IMR-90 (cell line): ENCODE results near the gene RPS6KA2. TPM values are rescaled to one million over a fixed set of nuclear protein-coding genes. Genes with fewer than 3 reads are reported as not detected.
A peak's percentile ranks its signal among the peaks of the same experiment; 100 is the strongest.

Experiments
- ATAC-seq: fragments of 200-7000 bp; cut with Tn5 transposase; 2 replicates; pipeline ENCODE4 v1.9.1; 2020; ENCODE audit warnings: low read depth, mild to moderate bottlenecking, moderate library complexity
- BruUV-seq: library from RNA; stranded (reverse); fragments of 400-500 nt; replicated peaks from 2 replicates; lab custom pipeline; 2021; lab: Mats Ljungman, UMichigan
- CTCF ChIA-PET: fragments of 300-600 bp; formaldehyde crosslinking; extraction: SDS; loops from one replicate; lab custom pipeline; 2021; ENCODE audit warnings: antibody characterized with exemption; lab: Yijun Ruan, JAX
- POLR2A ChIA-PET: fragments of 300-600 bp; sonication (Branson Sonifier 250); formaldehyde crosslinking; loops from one replicate; lab custom pipeline; 2022; ENCODE audit warnings: antibody characterized with exemption; ENCODE audit not compliant: unreplicated experiment; lab: Charles Lee
- DNase-seq: peaks from one replicate; pipeline ENCODE4 v3.0.0; 2013
- H2AFZ ChIP-seq: replicated peaks from 2 replicates; pipeline ENCODE3; 2013; ENCODE audit warnings: low read length, mild to moderate bottlenecking; ENCODE audit not compliant: poor library complexity
- H2AK5ac ChIP-seq: 2 replicates; pipeline ENCODE4 v1.6.1; 2013; ENCODE audit warnings: low read depth, low read length, inconsistent platforms
- H2AK9ac ChIP-seq: replicated peaks from 2 replicates; pipeline ENCODE3; 2013; ENCODE audit warnings: mild to moderate bottlenecking, low read depth, low read length, moderate library complexity; ENCODE audit not compliant: poor library complexity
- H2BK120ac ChIP-seq: 2 replicates; pipeline ENCODE4 v1.6.1; 2013; ENCODE audit warnings: low read depth, low read length, inconsistent platforms
- H2BK15ac ChIP-seq: 3 replicates; pipeline ENCODE4 v1.6.1; 2013; ENCODE audit warnings: low read depth, low read length, inconsistent platforms
- H2BK20ac ChIP-seq: 2 replicates; pipeline ENCODE4 v1.6.1; 2013; ENCODE audit warnings: low read depth, mild to moderate bottlenecking, inconsistent platforms, low read length, moderate library complexity
- H2BK5ac ChIP-seq: 2 replicates; pipeline ENCODE4 v1.6.1; 2013; ENCODE audit warnings: mild to moderate bottlenecking, low read depth, low read length, inconsistent platforms; ENCODE audit not compliant: poor library complexity, severe bottlenecking
- H3K14ac ChIP-seq: replicated peaks from 2 replicates; pipeline ENCODE4 v1.6.1; 2013; ENCODE audit warnings: low read depth, low read length, inconsistent platforms
- H3K18ac ChIP-seq: 2 replicates; pipeline ENCODE4 v1.6.1; 2013; ENCODE audit warnings: low read depth, low read length, control low read depth
- H3K23ac ChIP-seq: 2 replicates; pipeline ENCODE4 v1.6.1; 2013; ENCODE audit warnings: low read depth, low read length, inconsistent platforms
- H3K27ac ChIP-seq: 2 replicates; pipeline ENCODE4 v1.5.1; 2013; ENCODE audit warnings: mild to moderate bottlenecking, control low read depth, low read length; ENCODE audit not compliant: insufficient read depth
- H3K27me3 ChIP-seq: 2 replicates; pipeline ENCODE4 v1.6.1; 2013; ENCODE audit warnings: low read length; ENCODE audit not compliant: control insufficient read depth, insufficient read depth
- H3K36me3 ChIP-seq: 2 replicates; pipeline ENCODE4 v1.6.1; 2013; ENCODE audit warnings: low read length, mixed read lengths; ENCODE audit not compliant: control insufficient read depth, insufficient read depth
- H3K4ac ChIP-seq: 2 replicates; pipeline ENCODE4 v1.6.1; 2013; ENCODE audit warnings: low read depth, low read length, inconsistent platforms
- H3K4me1 ChIP-seq: 2 replicates; pipeline ENCODE4 v1.6.1; 2013; ENCODE audit warnings: low read length, mixed read lengths; ENCODE audit not compliant: control insufficient read depth, insufficient read depth
- H3K4me2 ChIP-seq: 2 replicates; pipeline ENCODE4 v1.6.1; 2013; ENCODE audit warnings: low read depth, mild to moderate bottlenecking, control low read depth, low read length, moderate library complexity
- H3K4me3 ChIP-seq: 2 replicates; pipeline ENCODE4 v1.5.1; 2013; ENCODE audit warnings: low read depth, mild to moderate bottlenecking, control low read depth, low read length, moderate library complexity; ENCODE audit not compliant: insufficient read depth
- H3K56ac ChIP-seq: 2 replicates; pipeline ENCODE4 v1.6.1; 2013; ENCODE audit warnings: low read length, inconsistent platforms; ENCODE audit not compliant: insufficient read depth; ENCODE audit errors: extremely low read depth
- H3K79me1 ChIP-seq, 2 experiments: 2 replicates each; pipeline ENCODE4 v1.6.1; 2013; ENCODE audit warnings: low read length in 2 of 2, inconsistent platforms in 1 of 2, low read depth in 1 of 2
- H3K9ac ChIP-seq: 2 replicates; pipeline ENCODE4 v1.6.1; 2013; ENCODE audit warnings: low read depth, low read length, control low read depth
- H3K9me1 ChIP-seq: 2 replicates; pipeline ENCODE4 v1.6.1; 2013; ENCODE audit warnings: low read length, inconsistent platforms; ENCODE audit not compliant: insufficient read depth
- H3K9me3 ChIP-seq: 2 replicates; pipeline ENCODE4 v1.6.1; 2013; ENCODE audit warnings: low read length; ENCODE audit not compliant: control insufficient read depth, insufficient read depth
- H4K20me1 ChIP-seq: 2 replicates; pipeline ENCODE4 v1.6.1; 2013; ENCODE audit warnings: low read length, inconsistent platforms; ENCODE audit not compliant: insufficient read depth
- H4K5ac ChIP-seq: 2 replicates; pipeline ENCODE4 v1.6.1; 2013; ENCODE audit warnings: mild to moderate bottlenecking, low read depth, low read length, control low read depth
- H4K8ac ChIP-seq, 2 experiments: 2 replicates each; pipeline ENCODE4 v1.6.1; 2013; ENCODE audit warnings: low read depth in 2 of 2, low read length in 2 of 2, control low read depth in 1 of 2, inconsistent platforms in 1 of 2
- H4K91ac ChIP-seq: 2 replicates; pipeline ENCODE4 v1.6.1; 2013; ENCODE audit warnings: low read depth, low read length, inconsistent platforms; ENCODE audit not compliant: insufficient read depth
- CEBPB ChIP-seq: IDR thresholded peaks from 2 replicates; pipeline ENCODE4 v1.6.1; 2012; ENCODE audit warnings: low read depth, low read length, improper control_type of control experiment
- CHD1 ChIP-seq: IDR thresholded peaks from 2 replicates; pipeline ENCODE4 v1.6.1; 2012; ENCODE audit warnings: low read depth, low read length, improper control_type of control experiment
- FOS ChIP-seq: fragments of 150-350 bp; IDR thresholded peaks from 2 replicates; pipeline ENCODE4 v1.6.1; 2016; ENCODE audit warnings: low read depth, low read length
- MAFK ChIP-seq: IDR thresholded peaks from 2 replicates; pipeline ENCODE4 v1.6.1; 2012; ENCODE audit warnings: low read depth, low read length, improper control_type of control experiment
- MAZ ChIP-seq: IDR thresholded peaks from 2 replicates; pipeline ENCODE4 v1.6.1; 2012; ENCODE audit warnings: low read depth, mild to moderate bottlenecking, low read length, improper control_type of control experiment, moderate library complexity, borderline replicate concordance
- MXI1 ChIP-seq: IDR thresholded peaks from 2 replicates; pipeline ENCODE4 v1.6.1; 2012; ENCODE audit warnings: low read depth, mild to moderate bottlenecking, low read length, moderate library complexity, borderline replicate concordance
- NFE2L2 ChIP-seq: fragments of 150-350 bp; IDR thresholded peaks from 2 replicates; pipeline ENCODE4 v1.6.1; 2016; ENCODE audit warnings: low read depth, mild to moderate bottlenecking, low read length
- POLR2A ChIP-seq: IDR thresholded peaks from 2 replicates; pipeline ENCODE4 v1.6.1; 2012; ENCODE audit warnings: mild to moderate bottlenecking, low read depth, low read length
- RAD21 ChIP-seq: IDR thresholded peaks from 2 replicates; pipeline ENCODE4 v1.6.1; 2012; ENCODE audit warnings: low read length, improper control_type of control experiment
- RCOR1 ChIP-seq: IDR thresholded peaks from 2 replicates; pipeline ENCODE4 v1.6.1; 2012; ENCODE audit warnings: mild to moderate bottlenecking, low read length, improper control_type of control experiment; ENCODE audit not compliant: insufficient replicate concordance
- RFX5 ChIP-seq: IDR thresholded peaks from 2 replicates; pipeline ENCODE4 v1.8.0; 2012; ENCODE audit warnings: low read depth, mild to moderate bottlenecking, low read length, moderate library complexity
- WGBS, 2 experiments: methylation state at CpG; one replicate each; pipeline versions ENCODE4 v1.1.5 to v1.1.7; 2013; ENCODE audit warnings: missing lambda C conversion rate in 2 of 2; ENCODE audit not compliant: insufficient read length in 1 of 2; ENCODE audit errors: extremely low coverage in 2 of 2; 5-methylcytosine and 5-hydroxymethylcytosine counted together
- dilution Hi-C: fragments of 300-500 bp; cut with HindIII; formaldehyde crosslinking; loops from one replicate; pipeline ENCODE4 v1.14.3; 2018; ENCODE audit warnings: low sequenced_read_pairs; ENCODE audit not compliant: unreplicated experiment
- in situ Hi-C: fragments of 300-500 bp; cut with MboI; formaldehyde crosslinking; loops from 3 replicates; pipeline ENCODE4 v1.14.3; 2019; ENCODE audit warnings: low sequenced_read_pairs, inconsistent platforms, mixed read lengths
- intact Hi-C: fragments of 100-400 bp; cut with micrococcal nuclease; formaldehyde crosslinking; loops from 2 replicates; pipeline ENCODE4 v1.10.0; 2022
- polyA plus RNA-seq, 3 experiments: library from polyadenylated mRNA; depleted of rRNA; stranded (reverse); fragments of >200 nt; gene quantifications; 2 replicates each; pipeline ENCODE4 v1.2.3, GENCODE V29; 2012; ENCODE audit warnings: low replicate concordance in 1 of 3
- total RNA-seq: library from RNA; depleted of rRNA; stranded (reverse); fragments of >200 nt; gene quantifications from 2 replicates; pipeline ENCODE4 v1.2.3, GENCODE V29; 2012
- TF ChIP-seq, protein P1 (sequence below): fragments of 150-350 bp; IDR thresholded peaks from 2 replicates; pipeline ENCODE4 v1.6.1; 2017; ENCODE audit warnings: mild to moderate bottlenecking, antibody characterized with exemption, low read length, low read depth
- TF ChIP-seq, protein P2 (sequence below): conservative IDR thresholded peaks from 2 replicates; pipeline ENCODE4 v1.5.1; 2012; ENCODE audit warnings: mild to moderate bottlenecking, low read depth, low read length, improper control_type of control experiment
- TF ChIP-seq, protein P3 (sequence below): fragments of 150-350 bp; IDR thresholded peaks from 2 replicates; pipeline ENCODE4 v1.6.1; 2016; ENCODE audit warnings: low read depth, mild to moderate bottlenecking, low read length, moderate library complexity, borderline replicate concordance

The RPS6KA2 gene
- total and polyA plus RNA-seq, 2 of the 4 experiments (the other 2 are of a cell fraction) = 26.9 to 31.3 TPM

DNA sequence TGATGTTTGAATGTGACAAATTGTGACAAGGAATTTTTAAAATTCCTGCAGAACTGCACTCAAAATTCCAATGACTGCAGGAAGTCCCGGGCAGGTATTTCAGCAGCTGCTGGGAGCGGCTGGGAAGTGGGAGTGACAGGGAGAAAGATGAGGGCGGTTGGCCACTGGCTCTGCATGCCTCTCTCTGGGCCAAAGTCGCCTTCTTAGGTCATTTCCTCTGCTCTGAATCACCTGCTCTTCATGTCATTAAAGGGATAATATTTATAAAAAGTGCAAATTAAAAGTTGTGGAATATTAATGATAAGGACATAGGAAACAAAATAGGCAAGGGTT lies 84.5 kb downstream of the RPS6KA2 start:
- ATAC-seq (peak; percentile 24; the same call in 1 of the 2 replicates), DNase-seq (peak; percentile 17)
- H4K20me1 ChIP-seq = peaks cover 17% of the 10 kb centered on the region; the same call in 1 of the 2 replicates
- no peak overlapping the region for H3K14ac ChIP-seq
- intact Hi-C loops = no loop called here
- no peak overlapping the region for H3K9ac ChIP-seq
- H4K8ac ChIP-seq = no peak overlapping the region
- POLR2A ChIA-PET = interaction anchor here (0.6 kb wide), 1 partner anchor 22 kb away, joined by 3 read pairs; no protein-coding TSS in a partner anchor
- H3K56ac ChIP-seq = no peak overlapping the region
- H2AK9ac ChIP-seq = no peak overlapping the region
- H4K91ac ChIP-seq = no peak overlapping the region
- H3K9me1 ChIP-seq = peaks cover 12% of the 10 kb centered on the region; the same call in 1 of the 2 replicates
- H3K79me1 ChIP-seq = peaks cover 15 to 36% of the 10 kb centered on the region in 2 experiments; a peak in 3 of 4 replicates
- no peak overlapping the region for H2AK5ac ChIP-seq
- BruUV-seq = no TSS peak
- H2BK5ac ChIP-seq = no peak overlapping the region
- H3K4me1 ChIP-seq = peaks cover 5% of the 10 kb centered on the region; the same call in 1 of the 2 replicates
- no peak overlapping the region for H3K4ac ChIP-seq
- no peaks in the 10 kb centered on the region for H3K27me3 ChIP-seq
- H2AFZ ChIP-seq = no peak overlapping the region
- no peaks in the 10 kb centered on the region for H3K9me3 ChIP-seq
- no CpG with 5 or more reads among the region's 4 CpGs for WGBS, 2 experiments
- no peak overlapping the region for H4K5ac ChIP-seq
- TF ChIP-seq, protein P1, sequence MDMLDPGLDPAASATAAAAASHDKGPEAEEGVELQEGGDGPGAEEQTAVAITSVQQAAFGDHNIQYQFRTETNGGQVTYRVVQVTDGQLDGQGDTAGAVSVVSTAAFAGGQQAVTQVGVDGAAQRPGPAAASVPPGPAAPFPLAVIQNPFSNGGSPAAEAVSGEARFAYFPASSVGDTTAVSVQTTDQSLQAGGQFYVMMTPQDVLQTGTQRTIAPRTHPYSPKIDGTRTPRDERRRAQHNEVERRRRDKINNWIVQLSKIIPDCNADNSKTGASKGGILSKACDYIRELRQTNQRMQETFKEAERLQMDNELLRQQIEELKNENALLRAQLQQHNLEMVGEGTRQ = no peak
- TF ChIP-seq CEBPB = no peak
- TF ChIP-seq MAFK = no peak
- TF ChIP-seq, protein P2, sequence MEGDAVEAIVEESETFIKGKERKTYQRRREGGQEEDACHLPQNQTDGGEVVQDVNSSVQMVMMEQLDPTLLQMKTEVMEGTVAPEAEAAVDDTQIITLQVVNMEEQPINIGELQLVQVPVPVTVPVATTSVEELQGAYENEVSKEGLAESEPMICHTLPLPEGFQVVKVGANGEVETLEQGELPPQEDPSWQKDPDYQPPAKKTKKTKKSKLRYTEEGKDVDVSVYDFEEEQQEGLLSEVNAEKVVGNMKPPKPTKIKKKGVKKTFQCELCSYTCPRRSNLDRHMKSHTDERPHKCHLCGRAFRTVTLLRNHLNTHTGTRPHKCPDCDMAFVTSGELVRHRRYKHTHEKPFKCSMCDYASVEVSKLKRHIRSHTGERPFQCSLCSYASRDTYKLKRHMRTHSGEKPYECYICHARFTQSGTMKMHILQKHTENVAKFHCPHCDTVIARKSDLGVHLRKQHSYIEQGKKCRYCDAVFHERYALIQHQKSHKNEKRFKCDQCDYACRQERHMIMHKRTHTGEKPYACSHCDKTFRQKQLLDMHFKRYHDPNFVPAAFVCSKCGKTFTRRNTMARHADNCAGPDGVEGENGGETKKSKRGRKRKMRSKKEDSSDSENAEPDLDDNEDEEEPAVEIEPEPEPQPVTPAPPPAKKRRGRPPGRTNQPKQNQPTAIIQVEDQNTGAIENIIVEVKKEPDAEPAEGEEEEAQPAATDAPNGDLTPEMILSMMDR = no peak
- TF ChIP-seq MXI1 = no peak
- no peak for TF ChIP-seq RCOR1
- no peak for TF ChIP-seq FOS
- no peak for TF ChIP-seq RAD21
- TF ChIP-seq RFX5 = no peak
- TF ChIP-seq, protein P3, sequence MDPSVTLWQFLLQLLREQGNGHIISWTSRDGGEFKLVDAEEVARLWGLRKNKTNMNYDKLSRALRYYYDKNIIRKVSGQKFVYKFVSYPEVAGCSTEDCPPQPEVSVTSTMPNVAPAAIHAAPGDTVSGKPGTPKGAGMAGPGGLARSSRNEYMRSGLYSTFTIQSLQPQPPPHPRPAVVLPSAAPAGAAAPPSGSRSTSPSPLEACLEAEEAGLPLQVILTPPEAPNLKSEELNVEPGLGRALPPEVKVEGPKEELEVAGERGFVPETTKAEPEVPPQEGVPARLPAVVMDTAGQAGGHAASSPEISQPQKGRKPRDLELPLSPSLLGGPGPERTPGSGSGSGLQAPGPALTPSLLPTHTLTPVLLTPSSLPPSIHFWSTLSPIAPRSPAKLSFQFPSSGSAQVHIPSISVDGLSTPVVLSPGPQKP = no peak
- TF ChIP-seq CHD1 = no peak
- no peak for TF ChIP-seq MAZ
- TF ChIP-seq NFE2L2 = no peak
- TF ChIP-seq POLR2A = no peak
- no peak overlapping the region for H3K4me2 ChIP-seq
- no peak overlapping the region for H2BK20ac ChIP-seq
- no peak overlapping the region for H3K18ac ChIP-seq
- in situ Hi-C loops = no loop called here
- dilution Hi-C loops = no loop called here
- H3K36me3 ChIP-seq = peaks cover 21% of the 10 kb centered on the region
- CTCF ChIA-PET = no interaction called here
- no peak overlapping the region for H3K23ac ChIP-seq
- H2BK15ac ChIP-seq = no peak overlapping the region
- no peak overlapping the region for H3K4me3 ChIP-seq
- no peak overlapping the region for H3K27ac ChIP-seq
- H2BK120ac ChIP-seq = no peak overlapping the region
